ENCODE results near the gene MEFV. TPM values are rescaled to one million over a fixed set of nuclear protein-coding genes. Genes with fewer than 3 reads are reported as not detected.

Gene MEFV
- polyA plus RNA-seq, 2 of the 4 experiments (the other 2 are of a cell fraction), result not detected

GRCh38 chr16:3246002-3246401 is 10.4 kb downstream of the MEFV start:
- no peaks in the 10 kb centered on the region for H3K4me1 ChIP-seq
- no peak for TF ChIP-seq POLR2A (IDR thresholded peaks at IDR 0.05; ENCODE audit: low read length)
- TF ChIP-seq EP300 (IDR thresholded peaks at IDR 0.05), result no peak
- no peak for TF ChIP-seq NPAS2 (CRISPR knock-in tag; IDR thresholded peaks at IDR 0.05; ENCODE audit: borderline replicate concordance)
- TF ChIP-seq, protein P1, sequence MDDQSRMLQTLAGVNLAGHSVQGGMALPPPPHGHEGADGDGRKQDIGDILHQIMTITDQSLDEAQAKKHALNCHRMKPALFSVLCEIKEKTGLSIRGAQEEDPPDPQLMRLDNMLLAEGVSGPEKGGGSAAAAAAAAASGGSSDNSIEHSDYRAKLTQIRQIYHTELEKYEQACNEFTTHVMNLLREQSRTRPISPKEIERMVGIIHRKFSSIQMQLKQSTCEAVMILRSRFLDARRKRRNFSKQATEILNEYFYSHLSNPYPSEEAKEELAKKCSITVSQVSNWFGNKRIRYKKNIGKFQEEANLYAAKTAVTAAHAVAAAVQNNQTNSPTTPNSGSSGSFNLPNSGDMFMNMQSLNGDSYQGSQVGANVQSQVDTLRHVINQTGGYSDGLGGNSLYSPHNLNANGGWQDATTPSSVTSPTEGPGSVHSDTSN (IDR thresholded peaks at IDR 0.05), result no peak
- TF ChIP-seq POLR2AphosphoS2 (conservative IDR thresholded peaks at IDR 0.05; ENCODE audit: low read length), result no peak
- TF ChIP-seq, protein P2, sequence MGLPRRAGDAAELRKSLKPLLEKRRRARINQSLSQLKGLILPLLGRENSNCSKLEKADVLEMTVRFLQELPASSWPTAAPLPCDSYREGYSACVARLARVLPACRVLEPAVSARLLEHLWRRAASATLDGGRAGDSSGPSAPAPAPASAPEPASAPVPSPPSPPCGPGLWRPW (IDR thresholded peaks at IDR 0.05), result no peak
- no peak for TF ChIP-seq GATA3 (IDR thresholded peaks at IDR 0.05; ENCODE audit: borderline replicate concordance)
- TF ChIP-seq, protein P3, sequence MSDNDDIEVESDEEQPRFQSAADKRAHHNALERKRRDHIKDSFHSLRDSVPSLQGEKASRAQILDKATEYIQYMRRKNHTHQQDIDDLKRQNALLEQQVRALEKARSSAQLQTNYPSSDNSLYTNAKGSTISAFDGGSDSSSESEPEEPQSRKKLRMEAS (IDR thresholded peaks at IDR 0.05), result no peak
- TF ChIP-seq HOXA7 (CRISPR knock-in tag; IDR thresholded peaks at IDR 0.05), result no peak
- no peak for TF ChIP-seq CHD4 (IDR thresholded peaks at IDR 0.05; ENCODE audit: borderline replicate concordance)
- no peak for TF ChIP-seq FOSB (CRISPR knock-in tag; IDR thresholded peaks at IDR 0.05)
- TF ChIP-seq FOSL2 (IDR thresholded peaks at IDR 0.05), result no peak
- no peak for TF ChIP-seq FOSL2 (CRISPR knock-in tag; IDR thresholded peaks at IDR 0.05)
- no peak for TF ChIP-seq NFE2L2 (conservative IDR thresholded peaks at IDR 0.05; ENCODE audit: low read length)
- no peak for TF ChIP-seq ZFP36 (IDR thresholded peaks at IDR 0.05; ENCODE audit: borderline replicate concordance, partially characterized antibody)
- no peak for TF ChIP-seq HMGXB4 (CRISPR knock-in tag; IDR thresholded peaks at IDR 0.05; ENCODE audit: borderline replicate concordance)
- TF ChIP-seq MAFK (IDR thresholded peaks at IDR 0.05; ENCODE audit: partially characterized antibody), result no peak
- ATAC-seq, result peak; percentile 30 to 31; a peak in 2 of 6 replicates
- CTCF ChIA-PET, result interaction anchor here (0.6 to 1.2 kb wide), 2 partner anchors 9 to 12 kb away, joined by 3 to 4 read pairs; no protein-coding TSS in a partner anchor
- no peak for FAIRE-seq
- WGBS (ENCODE audit: missing lambda C conversion rate), result 57% methylated on average over 7 of the region's 7 CpGs
- no peak overlapping the region for H3K27ac ChIP-seq
- no peak overlapping the region for H3K4me3 ChIP-seq
- POLR2A ChIA-PET, result no interaction called here
- H3K4me2 ChIP-seq, result no peak overlapping the region
- H3K9me3 ChIP-seq, result no peaks in the 10 kb centered on the region
- DNase-seq (ENCODE audit: low read depth in 1 of 2, low spot score in 1 of 2), result no peak

- DNase-seq (ENCODE audit: low read depth in 1 of 2, low spot score in 1 of 2) (no peak), FAIRE-seq (no peak), ATAC-seq (no peak)
- ChIA-PET POLR2A (no interaction called here), CTCF (no interaction called here)
- H3K27ac ChIP-seq, result no peak overlapping the region
- H3K4me2 ChIP-seq, result no peak overlapping the region
- no peak overlapping the region for H3K4me3 ChIP-seq
- H3K4me1 ChIP-seq, result no peaks in the 10 kb centered on the region
- TF ChIP-seq FOXS1 (CRISPR knock-in tag; IDR thresholded peaks at IDR 0.05), result no peak
- no peak for TF ChIP-seq FOSL2 (IDR thresholded peaks at IDR 0.05)
- no peak for TF ChIP-seq FOSL2 (CRISPR knock-in tag; IDR thresholded peaks at IDR 0.05)
- TF ChIP-seq, protein P4, sequence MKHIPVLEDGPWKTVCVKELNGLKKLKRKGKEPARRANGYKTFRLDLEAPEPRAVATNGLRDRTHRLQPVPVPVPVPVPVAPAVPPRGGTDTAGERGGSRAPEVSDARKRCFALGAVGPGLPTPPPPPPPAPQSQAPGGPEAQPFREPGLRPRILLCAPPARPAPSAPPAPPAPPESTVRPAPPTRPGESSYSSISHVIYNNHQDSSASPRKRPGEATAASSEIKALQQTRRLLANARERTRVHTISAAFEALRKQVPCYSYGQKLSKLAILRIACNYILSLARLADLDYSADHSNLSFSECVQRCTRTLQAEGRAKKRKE (CRISPR knock-in tag; IDR thresholded peaks at IDR 0.05; ENCODE audit: low read depth), result no peak
- TF ChIP-seq, protein P2 (IDR thresholded peaks at IDR 0.05), result no peak
- TF ChIP-seq EHMT2 (IDR thresholded peaks at IDR 0.05; ENCODE audit: low read depth), result no peak
- TF ChIP-seq SMC3 (IDR thresholded peaks at IDR 0.05), result no peak
- no peak for TF ChIP-seq EHF (CRISPR knock-in tag; IDR thresholded peaks at IDR 0.05)
- H3K9me3 ChIP-seq, result no peaks in the 10 kb centered on the region
- 60% methylated on average over 6 of the region's 6 CpGs for WGBS (ENCODE audit: missing lambda C conversion rate)
Observed at GRCh38 chr16:3243882-3244281, 12.6 kb downstream of the MEFV start.
